Choroid plexus epithelial cell (primary cell): ENCODE data around the gene CADPS.

Experiments
- DNase-seq: peaks from one replicate; pipeline ENCODE4 v3.0.0-alpha.2; 2010; ENCODE audit warnings: low read depth
- H3K4me3 ChIP-seq: 2 replicates; pipeline ENCODE4 v1.5.1; 2011; ENCODE audit warnings: low read depth, mild to moderate bottlenecking, control low read depth, low read length, moderate library complexity
- CTCF ChIP-seq: conservative IDR thresholded peaks from 2 replicates; pipeline ENCODE4 v1.5.1; 2011; ENCODE audit warnings: low read depth, mild to moderate bottlenecking, control low read depth, inconsistent platforms, low read length, moderate library complexity

The CADPS gene

GRCh38 chr3:62777674-62778073 lies 97.5 kb downstream of the CADPS start:
- H3K4me3 ChIP-seq = no peak overlapping the region
- DNase-seq = no peak
- no peak for TF ChIP-seq CTCF

- TF ChIP-seq CTCF = no peak
- no peak for DNase-seq
- H3K4me3 ChIP-seq = no peak overlapping the region
Measured at GRCh38 chr3:62777130-62777529, 98.1 kb downstream of the CADPS start.

DNA sequence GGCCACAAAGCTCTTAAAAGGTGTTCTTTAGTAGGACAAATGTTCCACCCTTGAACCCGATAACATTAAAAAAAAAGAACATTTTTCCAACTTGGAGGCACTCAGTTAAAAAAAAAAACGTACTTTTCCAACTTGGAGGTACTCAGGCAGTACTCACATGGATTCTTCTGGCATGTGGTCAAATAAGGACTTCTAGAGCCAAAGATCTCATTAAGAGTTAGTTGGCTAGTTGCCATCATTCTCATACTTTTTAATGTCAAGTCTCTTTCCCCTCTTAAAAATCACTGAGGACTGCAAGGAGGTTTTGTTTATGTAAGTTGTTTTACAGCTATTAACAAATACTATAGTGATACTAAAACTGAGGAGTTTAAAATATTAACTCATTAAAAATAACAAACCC lies 101.0 kb downstream of the CADPS start:
- no peak for DNase-seq
- no peak for TF ChIP-seq CTCF
- no peak overlapping the region for H3K4me3 ChIP-seq

DNA sequence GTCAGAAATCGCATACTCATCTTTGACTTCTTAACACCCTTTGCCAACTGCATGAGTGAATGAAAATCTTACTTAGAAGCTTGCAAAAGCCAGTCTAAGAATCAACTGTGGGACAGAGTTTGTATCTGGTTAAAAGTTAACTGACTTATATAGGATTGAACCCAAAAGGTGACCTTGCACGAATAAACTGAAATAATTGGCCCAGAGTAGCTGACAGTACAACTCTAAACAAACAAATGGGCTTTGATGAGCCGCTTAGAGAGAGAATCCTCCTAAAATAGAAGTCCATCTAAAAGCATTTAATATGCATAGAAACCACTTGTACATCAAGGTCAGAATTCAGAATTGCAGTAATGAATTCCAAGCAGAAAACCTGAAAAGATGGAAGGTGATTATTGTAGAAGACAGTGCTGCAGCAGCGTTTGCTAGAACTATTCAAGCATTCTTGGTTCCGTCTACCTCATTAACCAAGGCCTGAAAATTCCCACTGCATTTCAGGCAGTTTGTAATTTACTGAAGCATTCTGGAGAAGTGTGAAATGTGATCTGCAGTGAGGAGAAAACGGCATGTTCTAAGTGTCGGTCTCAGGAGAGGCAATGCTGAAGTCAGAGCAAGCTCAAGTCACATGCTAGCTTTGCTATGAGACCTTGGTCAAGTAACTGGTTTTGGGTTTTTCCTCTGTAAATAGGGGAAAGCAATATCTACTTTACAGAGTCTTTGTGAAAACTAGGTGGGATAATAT lies 103.7 kb downstream of the CADPS start:
- no peak for TF ChIP-seq CTCF
- no peak for DNase-seq
- H3K4me3 ChIP-seq = no peak overlapping the region

DNA sequence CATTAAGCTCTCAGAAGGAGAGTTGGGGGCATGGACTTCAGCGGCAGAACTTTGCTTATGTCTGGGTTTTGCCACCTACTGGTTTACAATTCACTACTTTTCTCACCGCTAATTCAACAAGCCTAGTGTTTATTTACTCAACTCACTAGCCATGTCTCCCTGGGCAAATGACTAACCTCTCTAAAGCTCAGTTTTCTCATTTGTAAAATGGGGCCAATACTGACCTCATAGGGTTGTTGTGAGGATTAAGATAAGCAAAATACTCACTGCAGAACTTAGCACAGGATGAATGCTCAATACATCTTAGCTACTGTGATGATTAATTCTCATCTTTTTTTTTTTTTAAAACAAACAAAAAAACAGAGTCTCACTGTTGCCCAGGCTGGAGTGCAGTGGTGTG lies 106.3 kb downstream of the CADPS start:
- no peak overlapping the region for H3K4me3 ChIP-seq
- no peak for DNase-seq
- no peak for TF ChIP-seq CTCF

- TF ChIP-seq CTCF = no peak
- H3K4me3 ChIP-seq = no peak overlapping the region
- no peak for DNase-seq
Measured at GRCh38 chr3:62761711-62762110, 113.5 kb downstream of the CADPS start.

DNA sequence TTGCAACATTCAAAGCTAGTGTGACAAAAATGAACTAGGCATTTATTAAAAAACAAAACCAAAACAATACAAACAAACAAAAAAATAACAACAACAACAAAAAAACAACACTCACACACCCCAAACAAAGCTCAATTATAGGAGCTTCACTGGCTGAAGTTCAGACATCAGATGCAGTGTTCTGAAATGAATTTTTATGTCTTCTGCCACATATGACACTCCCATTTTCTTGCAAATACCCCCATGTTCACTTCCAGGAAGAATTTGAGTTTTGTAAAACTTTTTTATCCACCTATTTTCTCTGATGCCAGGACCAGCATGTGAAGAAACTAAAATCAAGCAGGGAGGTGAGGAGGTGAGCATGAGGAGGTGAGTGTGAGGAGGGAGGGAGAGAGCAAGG lies 113.9 kb downstream of the CADPS start:
- DNase-seq = no peak
- H3K4me3 ChIP-seq = no peak overlapping the region
- no peak for TF ChIP-seq CTCF
